AG09319 (cell line): Measurements from ENCODE around the gene SPRING1.

Experiments used
- DNase-seq: peaks from one replicate; pipeline ENCODE4 v3.0.0-alpha.2; 2010; ENCODE audit warnings: low read depth; ENCODE audit errors: extremely low read depth
- TF ChIP-seq, protein P1 (sequence below): IDR thresholded peaks from 2 replicates; pipeline ENCODE4 v1.5.1; 2011; ENCODE audit warnings: low read depth, mild to moderate bottlenecking, inconsistent platforms, low read length, moderate library complexity

The SPRING1 gene

DNA sequence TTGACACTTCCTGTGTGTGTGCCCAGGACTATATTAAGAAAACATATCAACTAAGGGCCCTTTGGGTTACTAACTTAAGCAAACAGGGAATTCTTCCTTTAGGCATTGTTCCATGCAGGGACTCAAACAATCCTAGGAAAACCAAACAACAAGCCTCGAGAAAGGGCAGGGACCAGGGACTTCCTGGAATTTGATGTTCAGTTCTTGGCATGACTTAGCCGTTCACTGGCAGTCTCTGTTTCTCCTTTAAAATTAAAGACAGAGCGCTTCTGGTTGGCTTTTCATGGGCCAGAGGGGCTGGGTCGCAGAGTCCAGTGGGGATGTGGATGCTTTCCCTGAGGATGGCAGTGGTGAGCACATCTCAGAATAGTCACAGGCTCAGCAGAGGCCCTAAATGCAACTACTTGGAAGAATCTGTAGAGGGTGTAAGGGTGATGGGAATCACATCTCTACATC lies 35.4 kb upstream of the SPRING1 start:
- TF ChIP-seq, protein P1, sequence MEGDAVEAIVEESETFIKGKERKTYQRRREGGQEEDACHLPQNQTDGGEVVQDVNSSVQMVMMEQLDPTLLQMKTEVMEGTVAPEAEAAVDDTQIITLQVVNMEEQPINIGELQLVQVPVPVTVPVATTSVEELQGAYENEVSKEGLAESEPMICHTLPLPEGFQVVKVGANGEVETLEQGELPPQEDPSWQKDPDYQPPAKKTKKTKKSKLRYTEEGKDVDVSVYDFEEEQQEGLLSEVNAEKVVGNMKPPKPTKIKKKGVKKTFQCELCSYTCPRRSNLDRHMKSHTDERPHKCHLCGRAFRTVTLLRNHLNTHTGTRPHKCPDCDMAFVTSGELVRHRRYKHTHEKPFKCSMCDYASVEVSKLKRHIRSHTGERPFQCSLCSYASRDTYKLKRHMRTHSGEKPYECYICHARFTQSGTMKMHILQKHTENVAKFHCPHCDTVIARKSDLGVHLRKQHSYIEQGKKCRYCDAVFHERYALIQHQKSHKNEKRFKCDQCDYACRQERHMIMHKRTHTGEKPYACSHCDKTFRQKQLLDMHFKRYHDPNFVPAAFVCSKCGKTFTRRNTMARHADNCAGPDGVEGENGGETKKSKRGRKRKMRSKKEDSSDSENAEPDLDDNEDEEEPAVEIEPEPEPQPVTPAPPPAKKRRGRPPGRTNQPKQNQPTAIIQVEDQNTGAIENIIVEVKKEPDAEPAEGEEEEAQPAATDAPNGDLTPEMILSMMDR: no peak; the same call in 1 of the 2 replicates
- no peak for DNase-seq

DNA sequence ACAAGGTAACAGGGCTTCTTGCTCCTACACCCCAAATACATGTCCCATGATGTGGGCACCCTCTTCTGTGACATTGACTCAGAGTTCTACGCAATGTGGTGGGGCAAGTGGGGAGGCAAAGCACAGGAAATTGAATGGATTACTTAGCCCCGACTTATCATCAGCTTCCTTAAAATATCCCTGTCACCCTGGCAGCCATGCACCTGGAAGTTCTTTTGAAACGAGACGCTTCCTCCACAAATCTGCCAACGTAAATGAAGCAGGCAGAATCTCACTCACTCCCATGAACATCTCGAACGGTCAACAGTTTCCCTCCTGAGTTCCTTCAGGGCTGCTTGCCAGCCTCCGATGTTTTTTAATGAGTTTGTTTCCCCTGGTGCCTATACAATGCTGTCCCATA lies 33.8 kb upstream of the SPRING1 start:
- no peak for DNase-seq
- TF ChIP-seq, protein P1: no peak

DNA sequence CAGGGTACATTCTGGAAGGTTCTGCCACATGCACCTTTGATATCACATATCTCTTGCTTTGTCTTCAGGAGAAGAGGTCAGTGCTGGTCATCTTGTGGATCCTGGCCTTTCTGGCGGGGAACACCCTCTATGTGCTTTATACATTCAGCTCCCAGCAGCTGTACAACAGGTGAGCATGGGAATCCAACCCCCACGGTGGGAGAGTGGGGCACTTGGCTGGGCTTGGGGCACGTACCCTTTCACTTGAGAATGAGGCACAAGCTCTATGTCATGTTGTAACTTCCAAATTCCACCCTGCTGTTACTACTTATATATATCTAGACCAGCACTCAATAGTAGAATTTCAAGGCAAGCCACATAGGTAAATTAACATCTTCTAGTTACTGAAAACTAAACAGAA lies 28.9 kb upstream of the SPRING1 start:
- DNase-seq: no peak
- TF ChIP-seq, protein P1: no peak

DNA sequence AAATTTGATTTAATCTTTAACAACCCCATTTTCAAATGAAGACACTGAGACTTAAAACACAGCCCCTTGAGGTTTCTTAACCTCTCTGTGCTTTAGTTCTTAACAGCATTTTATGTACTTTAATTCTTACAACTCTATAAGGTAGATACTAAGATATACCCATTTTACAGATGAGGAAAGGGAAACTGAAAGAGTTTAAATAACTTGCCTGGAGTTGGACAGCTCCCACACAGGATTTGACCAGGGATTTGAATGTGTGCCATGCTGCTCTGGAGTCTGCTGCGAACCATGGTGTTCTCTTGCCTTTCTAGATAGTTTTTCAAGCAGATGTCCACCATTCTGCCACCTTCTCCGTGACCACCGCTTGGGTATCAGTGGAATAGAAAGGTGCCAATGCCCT lies 28.4 kb upstream of the SPRING1 start:
- TF ChIP-seq, protein P1: no peak
- DNase-seq: no peak

DNA sequence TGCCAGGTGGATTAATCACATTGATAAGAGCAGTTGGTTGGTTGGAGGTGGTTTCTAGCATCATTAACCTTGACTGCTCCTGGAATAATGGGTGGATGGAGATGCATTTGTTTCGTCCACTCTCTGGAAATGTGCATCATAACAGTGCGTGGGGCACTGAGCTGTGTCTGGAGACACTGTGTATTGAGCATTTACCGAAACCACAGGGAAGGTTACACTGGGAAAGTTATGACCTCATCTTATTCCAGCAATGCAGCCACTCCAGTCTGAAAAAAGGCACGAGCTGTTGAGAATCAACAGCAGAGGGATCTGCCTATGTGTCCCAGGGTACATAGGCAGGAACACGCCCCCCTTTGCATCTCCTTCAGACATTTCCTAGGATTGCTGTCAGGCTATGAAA lies 27.4 kb upstream of the SPRING1 start:
- TF ChIP-seq, protein P1: no peak
- DNase-seq: no peak

DNA sequence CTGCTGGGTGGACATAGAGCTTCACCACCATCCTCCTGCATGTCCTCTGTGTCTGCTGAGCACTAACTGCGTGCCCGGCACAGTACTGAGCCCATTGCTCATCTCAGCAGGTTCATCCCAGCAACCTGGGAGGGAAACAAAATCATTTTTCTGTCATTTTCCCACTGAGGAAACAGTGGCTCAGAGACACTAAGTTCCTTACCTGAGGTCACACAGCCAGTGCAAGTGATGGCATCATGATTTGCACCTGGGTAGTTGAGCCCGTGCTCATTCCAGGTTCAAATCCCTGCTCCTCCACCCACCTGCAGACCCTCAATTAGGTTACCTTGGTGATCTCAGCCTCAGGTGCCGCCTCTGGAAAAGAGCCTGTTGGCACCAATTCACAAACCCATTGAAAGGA lies 23.6 kb upstream of the SPRING1 start:
- TF ChIP-seq, protein P1: no peak
- no peak for DNase-seq

DNA sequence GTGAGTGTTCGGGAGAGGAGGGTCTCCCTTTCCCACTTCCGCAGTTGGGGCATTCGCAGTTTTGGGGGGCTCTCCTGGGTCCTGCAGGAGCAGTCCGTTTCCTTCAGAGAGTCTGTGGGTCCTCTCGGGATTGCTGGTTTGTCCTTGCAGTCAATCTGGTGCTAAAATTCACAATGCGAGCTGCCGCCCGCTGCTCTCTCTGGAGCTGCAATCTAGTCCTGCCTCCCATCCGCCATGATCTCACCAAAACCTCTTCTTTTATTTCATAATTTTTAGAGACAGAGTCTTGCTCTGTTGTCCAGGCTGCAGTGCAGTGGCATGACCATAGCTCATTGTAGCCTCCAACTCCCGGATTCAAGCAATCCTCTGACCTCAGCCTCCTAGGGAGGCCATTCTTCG lies 22.8 kb upstream of the SPRING1 start:
- DNase-seq: no peak
- TF ChIP-seq, protein P1: no peak
